Fibroblast of lung (primary cell): ENCODE results near the gene AGPAT4. TPM values are rescaled to one million over a fixed set of nuclear protein-coding genes. Genes with fewer than 3 reads are reported as not detected.
"Not testable (repeated sequence)": the region's sequence is repeated elsewhere in the genome, so short reads cannot be mapped to it uniquely, and the experiment has no call there.

ENCODE experiments used
- DNase-seq, 2 donors: peaks; one replicate each; pipeline versions ENCODE4 v3.0.0 to v3.0.0-alpha.2; 2010; ENCODE audit warnings: low read depth in 2 of 2
- H2AFZ ChIP-seq: 2 replicates; pipeline ENCODE4 v1.5.1; 2012; ENCODE audit warnings: low read length, control low read depth, inconsistent platforms
- H3K27ac ChIP-seq: 2 replicates; pipeline ENCODE4 v1.5.1; 2011; ENCODE audit warnings: low read length, control low read depth; ENCODE audit not compliant: insufficient read depth
- H3K27me3 ChIP-seq: 2 replicates; pipeline ENCODE4 v1.5.1; 2011; ENCODE audit warnings: mild to moderate bottlenecking, low read length; ENCODE audit not compliant: control insufficient read depth, insufficient read depth
- H3K36me3 ChIP-seq: 2 replicates; pipeline ENCODE4 v1.5.1; 2011; ENCODE audit warnings: low read length; ENCODE audit not compliant: control insufficient read depth, insufficient read depth
- H3K4me1 ChIP-seq: 2 replicates; pipeline ENCODE4 v1.5.1; 2011; ENCODE audit warnings: low read length; ENCODE audit not compliant: control insufficient read depth, insufficient read depth; ENCODE audit errors: extremely low read depth
- H3K4me2 ChIP-seq: 2 replicates; pipeline ENCODE4 v1.5.1; 2011; ENCODE audit warnings: low read length, control low read depth; ENCODE audit not compliant: insufficient read depth; ENCODE audit errors: extremely low read depth
- H3K4me3 ChIP-seq, 4 experiments: fragments of 200-600 bp in 1 of 4; sonication (generic) in 1 of 4; replicated peaks in 1 of 4; 2 replicates each; pipeline ENCODE4 v1.5.1; 2011 to 2016; ENCODE audit warnings: low read length in 4 of 4, low read depth in 3 of 4, mild to moderate bottlenecking in 3 of 4, control low read depth in 2 of 4, inconsistent platforms in 1 of 4, mixed read lengths in 1 of 4; ENCODE audit not compliant: insufficient read depth in 1 of 4; ENCODE audit errors: control extremely low read depth in 1 of 4
- H3K79me2 ChIP-seq: 2 replicates; pipeline ENCODE4 v1.5.1; 2012; ENCODE audit warnings: mild to moderate bottlenecking, low read length, inconsistent platforms; ENCODE audit not compliant: control insufficient read depth, insufficient read depth
- H3K9ac ChIP-seq: 2 replicates; pipeline ENCODE4 v1.5.1; 2011; ENCODE audit warnings: mild to moderate bottlenecking, low read length, control low read depth; ENCODE audit not compliant: insufficient read depth
- H3K9me3 ChIP-seq: 2 replicates; pipeline ENCODE4 v1.5.1; 2012; ENCODE audit warnings: low read depth, low read length; ENCODE audit not compliant: control insufficient read depth, insufficient read depth
- H4K20me1 ChIP-seq: 2 replicates; pipeline ENCODE4 v1.5.1; 2011; ENCODE audit warnings: low read length; ENCODE audit not compliant: control insufficient read depth, insufficient read depth; ENCODE audit errors: extremely low read depth
- CTCF ChIP-seq, 2 donors: IDR thresholded peaks in 1 of 2; conservative IDR thresholded peaks in 1 of 2; 1 replicate in 1 of 2; 2 replicates in 1 of 2; pipeline ENCODE4 v1.5.1; 2011 to 2012; ENCODE audit warnings: low read length in 2 of 2, control low read depth in 1 of 2, inconsistent platforms in 1 of 2, low read depth in 1 of 2, mild to moderate bottlenecking in 1 of 2
- EZH2 ChIP-seq: IDR thresholded peaks from 2 replicates; pipeline ENCODE4 v1.5.1; 2012; ENCODE audit warnings: low read length, control low read depth, mild to moderate bottlenecking; ENCODE audit errors: missing control alignments
- polyA plus RNA-seq, 2 donors: library from polyadenylated mRNA; depleted of rRNA in 1 of 2; stranded (reverse) in 1 of 2; unstranded in 1 of 2; fragments of >200 nt; gene quantifications; 2 replicates each; pipeline ENCODE4 v1.2.1, GENCODE V29; 2011 to 2012; ENCODE audit warnings: missing spikeins in 1 of 2
- total RNA-seq: library from RNA; depleted of rRNA; stranded (reverse); fragments of >200 nt; gene quantifications from 2 replicates; pipeline ENCODE4 v1.2.1, GENCODE V29; 2014

AGPAT4 gene
- total and polyA plus RNA-seq, 2 donors (not counting 1 experiment from before 2014, with no cell fraction given) = 4.7 to 8.4 TPM

GRCh38 chr6:161309774-161310173 lies 35.9 kb upstream of the AGPAT4 start:
- not testable (repeated sequence) for H3K4me3 ChIP-seq, H3K27ac ChIP-seq, H3K9me3 ChIP-seq, H3K9ac ChIP-seq, H4K20me1 ChIP-seq, H3K4me1 ChIP-seq, H2AFZ ChIP-seq, H3K79me2 ChIP-seq, H3K27me3 ChIP-seq, H3K36me3 ChIP-seq, DNase-seq, H3K4me2 ChIP-seq

- no peak overlapping the region for H3K9ac ChIP-seq
- no peak overlapping the region for H2AFZ ChIP-seq
- no peak overlapping the region for H3K4me2 ChIP-seq
- H3K4me1 ChIP-seq = no peaks in the 10 kb centered on the region
- TF ChIP-seq EZH2 (no peak), CTCF (conservative IDR thresholded peaks at IDR 0.05 in 1 of 2, IDR thresholded peaks at IDR 0.05 in 1 of 2; ENCODE audit: low read depth in 1 of 2, low read length in 2 of 2) (no peak)
- H3K9me3 ChIP-seq = no peaks in the 10 kb centered on the region
- H3K27ac ChIP-seq = no peak overlapping the region
- H3K27me3 ChIP-seq = no peaks in the 10 kb centered on the region
- no peaks in the 10 kb centered on the region for H3K79me2 ChIP-seq
- no peak overlapping the region for H3K4me3 ChIP-seq
- H3K36me3 ChIP-seq = no peaks in the 10 kb centered on the region
- DNase-seq = no peak
- no peaks in the 10 kb centered on the region for H4K20me1 ChIP-seq
These were observed 34.3 kb upstream of the AGPAT4 start for GRCh38 chr6:161308075-161308655.

GRCh38 chr6:161305860-161306259 lies 32.0 kb upstream of the AGPAT4 start:
- no peak for TF ChIP-seq CTCF (conservative IDR thresholded peaks at IDR 0.05 in 1 of 2, IDR thresholded peaks at IDR 0.05 in 1 of 2; ENCODE audit: low read depth in 1 of 2, low read length in 2 of 2)
- TF ChIP-seq EZH2 = no peak

More at GRCh38 chr6:161305860-161306259, 32.0 kb upstream of the AGPAT4 start:
- no peaks in the 10 kb centered on the region for H3K27me3 ChIP-seq
- H3K4me3 ChIP-seq = no peak overlapping the region
- H3K9ac ChIP-seq = no peak overlapping the region
- no peaks in the 10 kb centered on the region for H3K36me3 ChIP-seq
- no peaks in the 10 kb centered on the region for H3K79me2 ChIP-seq
- DNase-seq = no peak
- no peaks in the 10 kb centered on the region for H3K4me1 ChIP-seq
- no peak overlapping the region for H3K4me2 ChIP-seq
- no peaks in the 10 kb centered on the region for H3K9me3 ChIP-seq
- no peak overlapping the region for H3K27ac ChIP-seq
- H2AFZ ChIP-seq = no peak overlapping the region
- H4K20me1 ChIP-seq = no peaks in the 10 kb centered on the region
